HG02759 (cell line): ENCODE results near the gene MED25.

Experiments
- ATAC-seq: cut with Tn5 transposase; IDR thresholded peaks from one replicate; pipeline ENCODE4 v1.9.1; 2021; ENCODE audit warnings: mild to moderate bottlenecking, moderate library complexity; ENCODE audit not compliant: unreplicated experiment

MED25 gene

GRCh38 chr19:49817964-49818648 is at the start of gene MED25:
Gene MED25, plus strand, starts transcription at chr19:49818289. Its CDS starts 53 bp downstream, at chr19:49818342.
- ATAC-seq, result peak; percentile 82

- no peak for ATAC-seq
Observed at GRCh38 chr19:49770529-49770928, 47.6 kb upstream of the MED25 start.

DNA sequence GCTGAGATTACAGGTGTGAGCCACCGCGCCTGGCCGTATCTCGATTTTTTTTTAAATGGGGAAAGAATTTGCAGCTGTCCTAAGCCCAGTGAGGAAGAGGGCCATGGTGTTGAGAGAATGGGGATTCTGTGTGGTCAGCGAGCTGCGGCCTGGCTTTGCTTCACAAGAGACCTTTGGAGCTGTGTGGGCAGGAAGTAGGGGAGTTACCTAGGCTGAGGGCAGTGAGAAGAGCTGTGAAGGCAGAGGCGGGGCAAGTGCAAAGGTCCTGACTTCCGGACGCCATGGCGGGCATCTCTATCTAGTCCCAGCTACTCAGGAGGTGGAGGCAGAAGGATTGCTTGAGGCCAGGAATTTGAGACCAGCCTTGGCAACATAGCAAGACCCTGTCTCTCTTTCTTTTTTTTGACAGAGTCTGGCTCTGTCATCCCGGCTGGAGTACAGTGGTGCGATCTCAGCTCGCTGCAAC is 46.4 kb upstream of the MED25 start:
- no peak for ATAC-seq

DNA sequence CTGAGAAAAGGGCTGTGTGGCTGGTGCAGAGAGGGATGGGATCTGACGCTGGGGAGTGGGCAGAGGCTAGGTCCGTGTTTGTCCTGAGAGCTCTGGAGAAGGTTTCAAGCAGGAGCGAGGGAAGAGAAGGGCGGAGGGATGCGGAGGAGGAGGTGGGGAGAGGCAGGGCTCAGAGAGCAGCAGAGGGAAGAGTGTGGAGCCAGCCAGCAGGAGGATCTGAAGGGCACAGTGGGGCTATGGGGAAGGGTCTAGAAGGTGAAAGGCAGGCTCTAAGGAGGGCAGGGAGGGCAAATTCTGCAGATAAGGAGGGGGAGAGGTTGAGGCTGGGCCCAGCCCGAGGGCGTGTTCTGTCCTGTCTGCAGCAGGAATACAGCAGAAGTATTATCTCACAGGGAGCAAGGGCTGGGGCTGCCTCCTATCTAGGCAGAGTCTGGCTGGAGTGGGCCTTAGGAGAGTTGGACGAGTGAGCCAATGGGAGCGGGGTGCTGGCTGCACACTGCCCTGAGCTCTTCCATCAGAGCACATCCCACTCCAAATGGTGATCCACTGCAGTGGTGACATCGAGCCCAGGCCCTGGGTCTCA is 45.1 kb upstream of the MED25 start:
- no peak for ATAC-seq

DNA sequence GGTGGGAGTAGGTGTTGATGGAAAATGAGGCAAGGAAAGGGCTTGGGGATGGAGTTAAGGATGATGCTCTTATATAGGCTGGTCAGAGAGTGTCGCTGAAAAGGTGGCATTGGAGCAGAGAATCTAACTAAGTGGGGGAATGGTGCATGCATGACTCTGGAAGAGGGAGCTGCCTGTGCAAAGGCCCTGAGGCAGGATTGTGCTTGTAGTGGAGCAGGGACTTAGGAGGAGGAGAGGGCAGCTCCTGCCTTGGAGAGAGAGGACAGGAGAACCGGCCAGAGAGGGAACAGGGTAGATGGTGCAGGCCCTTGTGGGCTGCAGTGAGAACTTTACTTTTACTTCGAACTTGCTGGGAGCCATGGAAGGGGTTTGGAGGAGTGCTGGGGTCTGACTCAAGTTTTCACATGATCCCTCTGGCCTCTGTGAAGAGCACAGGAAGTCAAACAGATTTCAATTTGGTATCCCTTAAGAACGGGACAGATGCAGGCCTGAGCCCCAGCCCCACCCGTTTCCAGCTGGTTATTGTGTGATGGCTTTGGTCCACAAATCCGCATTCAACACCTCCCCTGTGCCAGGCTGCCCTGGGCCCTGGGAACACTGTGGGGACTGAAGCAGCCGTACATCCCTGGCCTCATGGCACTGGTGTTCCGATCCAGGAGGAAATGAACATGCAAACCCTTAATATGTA is 44.3 kb upstream of the MED25 start:
- ATAC-seq, result no peak

- ATAC-seq, result no peak
Observed at GRCh38 chr19:49774969-49775368, 43.1 kb upstream of the MED25 start.

GRCh38 chr19:49775742-49776370 is 42.2 kb upstream of the MED25 start:
- no peak for ATAC-seq

- ATAC-seq, result no peak
Observed at GRCh38 chr19:49776371-49776764, 41.7 kb upstream of the MED25 start.

- no peak for ATAC-seq
Observed at GRCh38 chr19:49779731-49780555, 38.1 kb upstream of the MED25 start.

- no peak for ATAC-seq
Observed at GRCh38 chr19:49780861-49781260, 37.2 kb upstream of the MED25 start.

DNA sequence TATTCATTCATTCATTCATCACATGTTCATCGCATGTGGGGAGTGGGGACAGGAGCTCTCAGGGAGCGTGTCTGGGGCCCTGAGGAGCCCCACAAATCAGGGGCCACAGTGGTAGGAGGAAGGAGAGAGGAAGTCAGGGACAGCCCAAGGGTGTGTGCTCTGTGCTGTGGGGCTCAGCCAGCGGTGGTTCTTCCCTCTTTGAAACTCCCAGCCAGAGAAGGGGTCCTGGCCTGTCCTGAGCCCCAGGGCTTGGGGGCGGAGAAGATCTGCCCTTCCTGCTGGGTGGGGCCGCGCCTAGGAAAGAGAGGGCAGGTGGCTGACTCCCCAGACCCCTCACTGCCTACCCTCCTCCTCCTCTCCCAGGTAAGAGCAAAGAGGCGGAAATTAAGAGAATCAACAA is 36.7 kb upstream of the MED25 start:
- ATAC-seq, result no peak

DNA sequence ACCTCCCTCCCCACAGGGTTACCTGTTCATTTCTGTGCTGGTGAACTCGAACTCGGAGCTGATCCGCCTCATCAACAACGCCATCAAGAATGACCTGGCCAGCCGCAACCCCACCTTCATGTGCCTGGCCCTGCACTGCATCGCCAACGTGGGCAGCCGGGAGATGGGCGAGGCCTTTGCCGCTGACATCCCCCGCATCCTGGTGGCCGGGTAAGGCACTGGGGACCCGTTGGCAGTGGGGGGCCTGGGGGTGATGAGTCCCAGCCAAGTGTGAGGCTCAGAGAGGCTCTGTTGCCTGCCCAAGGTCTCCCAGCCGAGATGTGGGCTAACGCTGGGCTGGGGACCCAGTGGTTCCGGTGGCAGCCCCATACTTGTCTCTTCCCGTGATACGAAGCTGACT is 35.6 kb upstream of the MED25 start:
- no peak for ATAC-seq

- ATAC-seq, result no peak
Observed at GRCh38 chr19:49786376-49786820, 31.7 kb upstream of the MED25 start.

GRCh38 chr19:49787746-49788145 is 30.3 kb upstream of the MED25 start:
- no peak for ATAC-seq

DNA sequence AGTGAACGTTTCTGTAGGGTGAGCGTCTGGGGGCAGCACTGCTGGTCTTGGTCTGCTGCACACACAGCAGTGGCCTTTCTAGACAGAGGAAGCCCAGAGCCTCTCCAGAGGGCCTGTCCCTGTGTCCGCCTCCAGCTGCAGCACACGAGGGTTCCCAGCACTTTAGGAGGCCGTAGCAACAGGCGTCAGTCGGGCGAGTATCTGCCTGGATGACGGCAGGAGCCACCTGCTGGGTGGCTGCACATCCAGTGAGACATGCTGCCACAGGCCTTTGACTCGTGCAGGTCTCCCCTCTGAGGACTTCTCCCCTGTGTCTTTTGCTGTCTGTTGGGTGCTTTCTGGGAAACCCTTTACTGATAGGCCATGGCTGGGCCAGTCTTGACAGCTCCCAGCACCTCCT is 29.2 kb upstream of the MED25 start:
- ATAC-seq, result no peak

DNA sequence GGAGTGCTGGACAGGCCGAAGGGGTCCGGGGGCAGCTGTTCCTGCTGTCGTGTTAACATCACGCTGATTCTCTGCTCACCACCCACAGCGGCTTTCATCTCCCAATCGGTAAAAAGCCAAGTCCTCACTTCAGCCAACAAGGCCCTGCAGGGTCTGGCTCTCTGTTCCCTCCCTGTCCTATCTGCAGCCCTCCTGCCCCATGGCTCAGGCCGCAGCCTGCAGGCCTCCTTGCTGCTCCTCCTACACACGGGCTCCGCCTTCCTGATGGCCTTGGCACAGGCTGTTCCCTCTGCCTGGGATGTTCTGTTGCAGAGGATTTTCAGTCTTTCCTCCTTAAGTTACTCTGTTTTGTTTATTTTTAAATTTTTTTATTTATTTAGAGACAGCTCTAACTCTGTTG is 27.2 kb upstream of the MED25 start:
- ATAC-seq, result no peak

DNA sequence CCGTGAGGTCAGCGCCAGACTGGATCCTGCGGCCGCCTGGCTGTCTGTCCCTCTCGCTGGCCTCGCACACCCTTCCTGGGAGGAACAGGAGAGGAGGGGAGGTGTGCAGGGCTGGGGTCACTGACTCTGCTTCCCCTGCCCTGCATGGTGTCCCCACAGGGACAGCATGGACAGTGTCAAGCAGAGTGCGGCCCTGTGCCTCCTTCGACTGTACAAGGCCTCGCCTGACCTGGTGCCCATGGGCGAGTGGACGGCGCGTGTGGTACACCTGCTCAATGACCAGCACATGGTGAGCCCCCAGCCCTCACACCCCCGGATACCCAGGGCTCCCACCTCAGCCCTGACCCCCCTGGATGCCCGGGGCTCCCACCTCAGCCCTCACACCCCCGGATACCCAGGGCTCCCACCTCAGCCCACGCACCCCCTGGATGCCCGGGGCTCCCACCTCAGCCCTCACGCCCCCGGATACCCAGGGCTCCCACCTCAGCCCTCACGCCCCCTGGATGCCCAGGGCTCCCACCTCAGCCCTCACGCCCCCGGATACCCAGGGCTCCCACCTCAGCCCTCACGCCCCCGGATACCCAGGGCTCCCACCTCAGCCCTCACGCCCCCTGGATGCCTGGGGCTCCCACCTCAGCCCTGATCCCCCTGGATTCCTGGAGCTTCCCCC is 26.2 kb upstream of the MED25 start:
- ATAC-seq, result no peak

DNA sequence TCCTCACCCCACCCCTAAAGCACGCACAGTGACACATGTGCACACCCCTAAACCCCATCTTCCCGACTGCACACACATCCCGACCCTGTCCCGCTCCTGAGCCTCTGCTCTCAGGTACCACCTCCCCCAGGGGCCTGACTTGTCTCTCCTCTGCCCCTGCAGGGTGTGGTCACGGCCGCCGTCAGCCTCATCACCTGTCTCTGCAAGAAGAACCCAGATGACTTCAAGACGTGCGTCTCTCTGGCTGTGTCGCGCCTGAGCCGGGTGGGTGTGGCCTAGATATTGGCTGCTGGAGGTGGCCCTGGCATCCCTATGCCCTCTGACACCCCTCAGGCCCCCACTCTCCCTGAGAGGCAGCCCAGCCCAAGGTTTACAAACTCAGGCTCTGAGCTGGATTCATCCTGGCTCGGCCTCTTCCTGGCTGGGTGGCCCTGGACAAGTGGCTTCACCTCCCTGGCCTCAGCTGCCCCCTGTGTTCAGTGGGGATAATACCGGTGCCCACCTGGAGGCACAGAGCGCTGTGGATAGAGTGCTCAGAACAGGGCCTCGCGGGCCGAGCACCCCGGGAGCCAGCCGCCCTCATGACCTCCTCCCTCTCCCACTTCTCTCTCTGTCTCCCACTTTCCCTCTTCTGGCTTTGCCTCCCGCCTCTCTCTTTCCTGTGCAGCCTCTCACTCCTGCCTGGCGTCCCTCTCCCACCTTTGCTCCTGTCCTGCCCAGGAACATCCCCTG is 25.1 kb upstream of the MED25 start:
- no peak for ATAC-seq

GRCh38 chr19:49793561-49793840 is 24.6 kb upstream of the MED25 start:
- ATAC-seq, result no peak

- no peak for ATAC-seq
Observed at GRCh38 chr19:49795615-49796014, 22.5 kb upstream of the MED25 start.
